Ishikawa (cell line): Measurements from ENCODE around the gene SSTR3.

Source experiments
- CEBPB ChIP-seq: IDR thresholded peaks from 2 replicates; pipeline ENCODE4 v1.6.1; 2012
- CREB1 ChIP-seq: IDR thresholded peaks from 2 replicates; pipeline ENCODE4 v1.6.1; 2012; ENCODE audit warnings: low read depth
- EGR1 ChIP-seq: IDR thresholded peaks from 2 replicates; pipeline ENCODE4 v1.6.1; 2012
- EP300 ChIP-seq: IDR thresholded peaks from 2 replicates; pipeline ENCODE4 v1.6.1; 2012; ENCODE audit warnings: borderline replicate concordance
- FOXM1 ChIP-seq: IDR thresholded peaks from 2 replicates; pipeline ENCODE4 v1.6.1; 2012; ENCODE audit warnings: low read depth, borderline replicate concordance
- NFIC ChIP-seq: IDR thresholded peaks from 2 replicates; pipeline ENCODE4 v1.6.1; 2012
- RAD21 ChIP-seq: IDR thresholded peaks from 2 replicates; pipeline ENCODE4 v1.6.1; 2012; ENCODE audit warnings: low read depth
- REST ChIP-seq: IDR thresholded peaks from 2 replicates; pipeline ENCODE4 v1.6.1; 2012; ENCODE audit warnings: low read depth, mild to moderate bottlenecking
- TAF1 ChIP-seq: IDR thresholded peaks from 2 replicates; pipeline ENCODE4 v1.6.1; 2012; ENCODE audit warnings: low read depth, mild to moderate bottlenecking
- TCF12 ChIP-seq: IDR thresholded peaks from 2 replicates; pipeline ENCODE4 v1.6.1; 2012; ENCODE audit warnings: low read depth
- TEAD4 ChIP-seq: IDR thresholded peaks from 2 replicates; pipeline ENCODE4 v1.6.1; 2012
- YY1 ChIP-seq: IDR thresholded peaks from 2 replicates; pipeline ENCODE4 v1.6.1; 2012; ENCODE audit warnings: low read depth
- ZBTB7A ChIP-seq: IDR thresholded peaks from 2 replicates; pipeline ENCODE4 v1.6.1; 2012; ENCODE audit warnings: low read depth
- TF ChIP-seq, protein P1 (sequence below): IDR thresholded peaks from 2 replicates; pipeline ENCODE4 v1.6.1; 2012
- TF ChIP-seq, protein P2 (sequence below): IDR thresholded peaks from 2 replicates; pipeline ENCODE4 v1.6.1; 2012

The SSTR3 gene

DNA sequence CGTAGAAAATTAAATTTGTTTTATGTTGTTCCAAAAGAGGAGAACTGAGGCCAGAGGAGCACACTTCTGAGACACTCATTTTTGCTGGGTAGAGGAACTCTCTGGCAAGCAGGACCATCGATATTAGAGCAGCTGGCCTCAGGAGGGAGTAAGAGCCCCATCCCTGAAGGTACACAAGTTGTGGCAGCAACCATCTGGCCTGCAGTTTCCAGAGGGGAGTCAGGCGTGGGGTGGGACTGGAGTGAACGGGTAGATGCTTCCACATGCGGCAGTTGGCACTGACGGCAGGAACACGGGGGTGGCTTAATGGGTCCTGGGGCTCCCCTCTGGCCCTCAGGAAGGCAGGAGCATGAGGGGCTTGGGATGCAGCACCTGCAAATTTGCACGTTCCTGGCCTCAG is 13.2 kb upstream of the SSTR3 start:
- TF ChIP-seq ZBTB7A, result no peak
- peak; percentile 25; the same call in 1 of the 2 replicates for TF ChIP-seq RAD21
- TF ChIP-seq EP300, result no peak

DNA sequence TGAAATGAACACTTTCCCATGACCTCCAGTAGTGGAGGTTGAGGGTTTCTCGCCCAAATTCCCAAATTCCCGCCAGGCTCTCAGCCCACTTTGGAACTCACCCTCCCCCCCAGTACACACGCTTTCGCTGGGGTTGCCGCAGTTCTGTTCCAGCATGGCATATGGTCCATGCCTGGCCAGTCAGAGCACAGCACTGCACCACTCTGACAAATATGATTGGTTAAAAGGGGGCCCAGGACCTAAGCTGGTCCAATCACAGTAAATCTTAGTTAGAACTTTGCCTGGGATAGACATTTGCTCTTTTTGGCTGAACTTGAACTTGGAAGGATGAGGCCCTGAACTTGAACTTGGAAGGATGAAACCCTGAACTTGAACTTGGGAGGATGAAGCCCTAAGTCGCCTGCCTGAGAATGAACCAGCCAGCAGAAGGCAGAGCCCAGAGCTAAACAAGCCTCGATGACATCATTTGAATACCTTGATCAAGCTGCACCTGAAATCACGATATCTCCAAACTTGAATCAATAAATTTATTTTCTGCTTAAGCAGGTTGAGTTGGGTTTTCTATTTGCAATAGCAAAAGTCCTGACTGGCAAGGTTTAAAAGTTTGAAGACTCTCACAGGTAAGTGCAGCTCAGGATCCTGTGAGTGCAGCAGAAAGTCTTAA is 12.6 kb upstream of the SSTR3 start:
- TF ChIP-seq ZBTB7A (no peak), REST (no peak), TCF12 (no peak), YY1 (no peak), CREB1 (no peak), EP300 (no peak), CEBPB (no peak), NFIC (no peak), EGR1 (no peak), TEAD4 (no peak)
- TF ChIP-seq, protein P1, sequence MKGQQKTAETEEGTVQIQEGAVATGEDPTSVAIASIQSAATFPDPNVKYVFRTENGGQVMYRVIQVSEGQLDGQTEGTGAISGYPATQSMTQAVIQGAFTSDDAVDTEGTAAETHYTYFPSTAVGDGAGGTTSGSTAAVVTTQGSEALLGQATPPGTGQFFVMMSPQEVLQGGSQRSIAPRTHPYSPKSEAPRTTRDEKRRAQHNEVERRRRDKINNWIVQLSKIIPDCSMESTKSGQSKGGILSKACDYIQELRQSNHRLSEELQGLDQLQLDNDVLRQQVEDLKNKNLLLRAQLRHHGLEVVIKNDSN, result no peak

DNA sequence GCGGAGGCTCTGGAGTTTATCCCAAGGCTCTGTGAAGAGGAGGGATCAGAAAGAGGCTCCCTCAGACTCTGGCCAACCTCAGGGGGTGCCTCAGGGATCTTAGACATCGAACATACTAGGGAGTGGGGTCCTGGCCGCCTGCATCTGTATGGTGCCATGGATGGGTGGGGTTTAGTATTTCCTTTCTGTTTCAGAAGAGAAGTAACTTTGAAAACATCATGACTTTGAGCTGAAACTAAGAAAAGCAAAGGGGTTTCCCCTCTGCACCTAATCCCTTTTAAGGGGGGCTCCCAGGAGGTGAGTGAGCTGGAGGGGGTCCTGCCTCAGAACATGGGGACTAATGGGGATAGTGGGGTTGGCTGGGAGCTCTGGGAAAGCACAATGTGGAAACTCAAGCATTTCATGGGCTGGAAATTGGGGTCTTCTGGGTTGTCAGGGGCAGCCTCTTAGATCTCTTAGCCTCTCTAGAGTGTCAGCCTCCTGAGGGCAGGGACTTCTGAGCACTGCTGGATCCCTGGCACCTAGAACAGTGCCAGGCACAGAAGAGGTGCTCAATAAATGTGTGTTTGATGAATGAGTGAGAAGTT is 11.8 kb upstream of the SSTR3 start:
- TF ChIP-seq TEAD4 (no peak), EP300 (no peak), NFIC (no peak), CREB1 (no peak), EGR1 (no peak), YY1 (no peak), CEBPB (no peak), TAF1 (no peak), FOXM1 (no peak), ZBTB7A (no peak), RAD21 (no peak), REST (no peak), TCF12 (no peak)
- TF ChIP-seq, protein P2, sequence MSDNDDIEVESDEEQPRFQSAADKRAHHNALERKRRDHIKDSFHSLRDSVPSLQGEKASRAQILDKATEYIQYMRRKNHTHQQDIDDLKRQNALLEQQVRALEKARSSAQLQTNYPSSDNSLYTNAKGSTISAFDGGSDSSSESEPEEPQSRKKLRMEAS, result no peak
- TF ChIP-seq, protein P1, result no peak

DNA sequence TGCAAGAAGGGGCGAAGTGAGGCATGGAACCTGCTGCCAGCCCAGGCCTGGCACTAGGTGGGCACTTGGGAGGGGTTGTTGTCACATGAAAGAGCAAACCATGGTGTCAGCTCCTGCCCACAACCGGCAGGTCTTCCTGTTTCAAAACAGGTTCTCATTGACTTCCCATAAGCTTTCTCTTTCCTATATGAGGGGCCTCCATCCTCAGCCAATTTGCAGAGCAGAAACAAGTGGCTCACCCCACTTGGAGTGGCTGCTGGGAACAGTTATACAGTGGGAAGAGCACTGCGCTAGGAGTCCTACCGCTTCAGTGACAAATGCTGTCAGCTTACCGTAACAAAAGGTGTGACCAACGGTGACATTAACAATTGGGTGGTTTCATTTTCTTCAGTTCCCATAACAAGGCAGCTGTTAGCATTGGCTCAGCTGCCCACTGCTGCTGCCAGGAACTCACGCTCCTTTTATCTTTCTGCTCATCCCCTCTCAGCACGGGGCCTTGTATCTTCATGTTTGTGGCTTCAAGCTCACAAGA is 10.2 kb upstream of the SSTR3 start:
- TF ChIP-seq FOXM1 (no peak), TCF12 (no peak), EGR1 (no peak), ZBTB7A (no peak), TEAD4 (no peak), CEBPB (no peak), NFIC (no peak), YY1 (no peak), EP300 (no peak), RAD21 (no peak), TAF1 (no peak), CREB1 (no peak), REST (no peak)
- TF ChIP-seq, protein P2, result no peak
- TF ChIP-seq, protein P1, result no peak
